A549 (cell line): ENCODE results near the gene CELF5. TPM values are rescaled to one million over a fixed set of nuclear protein-coding genes. Genes with fewer than 3 reads are reported as not detected.
A peak's percentile ranks its signal among the peaks of the same experiment; 100 is the strongest.

Source experiments
- ATAC-seq, 2 experiments: fragments of 200-7000 bp in 1 of 2; fragments of >200 bp in 1 of 2; cut with Nextera tagmentation in 1 of 2; cut with Tn5 transposase in 1 of 2; 3 replicates each; pipeline versions ENCODE4 v1.8.0 to v1.9.1; 2018 to 2020; ENCODE audit warnings: mild to moderate bottlenecking in 1 of 2, moderate library complexity in 1 of 2
- CTCF ChIA-PET: fragments of 300-600 bp; sonication (Branson Sonifier 250); formaldehyde crosslinking; extraction: SDS; loops from one replicate; lab custom pipeline; 2021; ENCODE audit warnings: antibody characterized with exemption, inconsistent platforms; lab: Yijun Ruan, JAX
- POLR2A ChIA-PET: fragments of 350-600 bp; formaldehyde crosslinking; extraction: SDS; loops from one replicate; lab custom pipeline; 2021; ENCODE audit warnings: antibody characterized with exemption, inconsistent platforms; lab: Yijun Ruan, JAX
- DNase-seq, 2 experiments: peaks; one replicate each; pipeline versions ENCODE4 v3.0.0 to v3.0.0-alpha.2; 2011 to 2016; ENCODE audit warnings: low read depth in 1 of 2, low spot score in 1 of 2
- FAIRE-seq: peaks from 2 replicates; lab custom pipeline; 2011; peaks lifted over from hg19 to GRCh38; lab: Jason Lieb, UNC
- H3K27ac ChIP-seq, 2 experiments: fragments of >200 bp; sonication (Bioruptor Twin); formaldehyde crosslinking; 3 replicates each; pipeline ENCODE4 v1.5.1; 2016 to 2017
- H3K4me1 ChIP-seq: fragments of >200 bp; sonication (Bioruptor Twin); formaldehyde crosslinking; 3 replicates; pipeline ENCODE4 v1.6.1; 2016
- H3K4me2 ChIP-seq: fragments of >200 bp; sonication (Bioruptor Twin); formaldehyde crosslinking; 3 replicates; pipeline ENCODE4 v1.6.1; 2016
- H3K4me3 ChIP-seq: fragments of >200 bp; sonication (Bioruptor Twin); formaldehyde crosslinking; 3 replicates; pipeline ENCODE4 v1.5.1; 2016
- H3K9me3 ChIP-seq: fragments of >200 bp; sonication (Bioruptor Twin); formaldehyde crosslinking; 3 replicates; pipeline ENCODE4 v1.6.1; 2016
- BCL3 ChIP-seq: fragments of >200 bp; sonication (Bioruptor Twin); formaldehyde crosslinking; IDR thresholded peaks from 3 replicates; pipeline ENCODE4 v1.6.1; 2016
- CBX2 ChIP-seq: fragments of 200-600 bp; sonication (generic); IDR thresholded peaks from 2 replicates; pipeline ENCODE4 v1.6.1; 2016; ENCODE audit warnings: low read depth, mild to moderate bottlenecking, borderline replicate concordance
- CHD4 ChIP-seq: fragments of 200-600 bp; sonication (generic); IDR thresholded peaks from 2 replicates; pipeline ENCODE4 v1.6.1; 2016; ENCODE audit warnings: antibody characterized with exemption, mild to moderate bottlenecking, borderline replicate concordance
- E2F6 ChIP-seq: IDR thresholded peaks from 2 replicates; pipeline ENCODE4 v1.6.1; 2012; ENCODE audit warnings: low read depth, borderline replicate concordance
- EHF ChIP-seq: fragments of 250-450 bp; sonication (Bioruptor Pico); IDR thresholded peaks from 2 replicates; pipeline ENCODE4 v1.5.0; 2020; ENCODE audit warnings: mild to moderate bottlenecking
- EHMT2 ChIP-seq: fragments of 200-600 bp; sonication (generic); IDR thresholded peaks from 2 replicates; pipeline ENCODE4 v1.6.1; 2016; ENCODE audit warnings: antibody characterized with exemption, low read depth, mild to moderate bottlenecking, moderate library complexity
- EP300 ChIP-seq, 2 experiments: fragments of >200 bp; sonication (Bioruptor Twin); formaldehyde crosslinking; IDR thresholded peaks; 2 replicates in 1 of 2; 3 replicates in 1 of 2; pipeline ENCODE4 v1.6.1; 2016 to 2017
- ESRRA ChIP-seq: fragments of 150-350 bp; IDR thresholded peaks from 2 replicates; pipeline ENCODE4 v1.6.1; 2014; ENCODE audit warnings: mild to moderate bottlenecking, low read length, borderline replicate concordance
- FOSB ChIP-seq: fragments of 250-450 bp; sonication (Bioruptor Pico); IDR thresholded peaks from 2 replicates; pipeline ENCODE4 v1.5.0; 2020; ENCODE audit warnings: mild to moderate bottlenecking, moderate library complexity
- FOXS1 ChIP-seq: fragments of 250-450 bp; sonication (Bioruptor Pico); IDR thresholded peaks from 2 replicates; pipeline ENCODE4 v1.5.0; 2020; ENCODE audit warnings: mild to moderate bottlenecking, moderate library complexity
- GATA3 ChIP-seq: IDR thresholded peaks from 2 replicates; pipeline ENCODE4 v1.6.1; 2012; ENCODE audit warnings: borderline replicate concordance
- HDAC2 ChIP-seq: fragments of 200-600 bp; sonication (generic); IDR thresholded peaks from 2 replicates; pipeline ENCODE4 v1.6.1; 2016
- HEYL ChIP-seq: fragments of 250-450 bp; sonication (Bioruptor Pico); IDR thresholded peaks from 2 replicates; pipeline ENCODE4 v1.8.0; 2021; ENCODE audit warnings: mild to moderate bottlenecking, moderate library complexity
- JUNB ChIP-seq: fragments of >200 bp; sonication (Bioruptor Twin); formaldehyde crosslinking; IDR thresholded peaks from 2 replicates; pipeline ENCODE4 v1.6.1; 2016
- MAFK ChIP-seq: fragments of 450-650 bp; IDR thresholded peaks from 2 replicates; pipeline ENCODE4 v1.6.1; 2014; ENCODE audit not compliant: partially characterized antibody
- MAX ChIP-seq: IDR thresholded peaks from 2 replicates; pipeline ENCODE4 v1.6.1; 2012
- MYC ChIP-seq: IDR thresholded peaks from 2 replicates; pipeline ENCODE4 v1.6.1; 2012; ENCODE audit warnings: mild to moderate bottlenecking, inconsistent platforms, low read length, improper control_type of control experiment, borderline replicate concordance
- NFE2L2 ChIP-seq: fragments of 150-350 bp; conservative IDR thresholded peaks from 2 replicates; pipeline ENCODE4 v1.6.1; 2014; ENCODE audit warnings: low read length
- PBX3 ChIP-seq: IDR thresholded peaks from 2 replicates; pipeline ENCODE4 v1.6.1; 2012
- RAD21 ChIP-seq, 2 experiments: fragments of >200 bp in 1 of 2; sonication (Bioruptor Twin) in 1 of 2; formaldehyde crosslinking in 1 of 2; IDR thresholded peaks in 1 of 2; conservative IDR thresholded peaks in 1 of 2; 2 replicates in 1 of 2; 3 replicates in 1 of 2; pipeline ENCODE4 v1.6.1; 2012 to 2018; ENCODE audit warnings: inconsistent platforms in 1 of 2
- RARB ChIP-seq: fragments of 250-450 bp; sonication (Bioruptor Pico); IDR thresholded peaks from 2 replicates; pipeline ENCODE4 v1.8.0; 2021; ENCODE audit warnings: mild to moderate bottlenecking, moderate library complexity
- TFCP2L1 ChIP-seq: fragments of 250-450 bp; sonication (Bioruptor Pico); IDR thresholded peaks from 2 replicates; pipeline ENCODE4 v1.5.0; 2021; ENCODE audit warnings: mild to moderate bottlenecking
- TP53 ChIP-seq: fragments of 250-450 bp; sonication (Bioruptor Pico); IDR thresholded peaks from 2 replicates; pipeline ENCODE4 v1.5.0; 2021; ENCODE audit warnings: mild to moderate bottlenecking, moderate library complexity
- ZFP36 ChIP-seq: fragments of 450-650 bp; IDR thresholded peaks from 2 replicates; pipeline ENCODE4 v1.6.1; 2014; ENCODE audit warnings: borderline replicate concordance; ENCODE audit not compliant: partially characterized antibody
- ZNF302 ChIP-seq: fragments of 250-450 bp; sonication (Bioruptor Pico); IDR thresholded peaks from 2 replicates; pipeline ENCODE4 v1.9.0; 2021; ENCODE audit warnings: inconsistent platforms, mild to moderate bottlenecking, moderate library complexity
- WGBS: methylation state at CpG from one replicate; pipeline ENCODE4 v1.1.6; 2017; ENCODE audit errors: missing lambda C conversion rate; 5-methylcytosine and 5-hydroxymethylcytosine counted together
- polyA plus RNA-seq, 4 experiments: library from polyadenylated mRNA; depleted of rRNA in 3 of 4; stranded (reverse); fragments of >200 nt; fragmentation: RNase III in 1 of 4; extraction: RNeasy Plus Mini Kit Qiagen cat#74134 plus additional on column Dnase treatment in 1 of 4; gene quantifications; 2 replicates in 3 of 4; 3 replicates in 1 of 4; pipeline ENCODE4 v1.2.3, GENCODE V29; 2011 to 2017
- TF ChIP-seq, protein P1 (sequence below): fragments of >200 bp; sonication (Bioruptor Twin); formaldehyde crosslinking; IDR thresholded peaks from 3 replicates; pipeline ENCODE4 v1.5.1; 2016
- TF ChIP-seq, protein P2 (sequence below): fragments of 250-450 bp; sonication (Bioruptor Pico); IDR thresholded peaks from 2 replicates; pipeline ENCODE4 v1.5.0; 2021; ENCODE audit warnings: mild to moderate bottlenecking, moderate library complexity, borderline replicate concordance

CELF5 gene
- polyA plus RNA-seq, 2 of the 4 experiments (the other 2 are of a cell fraction): 0.31 to 0.61 TPM

DNA sequence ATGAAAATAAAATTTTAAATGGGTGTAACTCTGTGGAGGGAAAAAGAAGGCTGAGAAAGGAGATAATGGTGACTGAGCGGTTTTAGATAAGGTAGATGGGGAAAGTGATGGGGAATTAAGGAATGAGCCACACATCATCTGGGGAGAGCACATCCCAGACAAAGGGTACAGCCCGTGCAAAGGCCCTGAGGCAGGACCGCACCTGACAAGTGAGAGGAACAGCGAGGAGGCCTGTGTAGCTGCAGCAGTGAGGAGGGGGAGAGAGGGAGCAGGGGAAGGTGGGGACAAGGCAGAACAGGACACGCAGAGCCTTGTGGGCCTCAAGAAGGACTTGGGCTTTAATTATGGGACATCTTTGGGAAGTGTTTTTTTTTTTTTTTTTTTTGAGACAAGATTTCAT is 1.8 kb upstream of the CELF5 start:
- POLR2A ChIA-PET: no interaction called here
- no peak for ATAC-seq
- 74% methylated on average over 5 of the region's 5 CpGs for WGBS
- CTCF ChIA-PET: interaction anchor here (0.6 to 2.2 kb wide), 5 partner anchors 15 to 59 kb away, joined by 3 to 6 read pairs (median 3); no protein-coding TSS in a partner anchor
- Histone ChIP-seq H3K9me3 (no peaks in the 10 kb centered on the region), H3K4me2 (no peak overlapping the region), H3K27ac (no peak overlapping the region), H3K4me1 (peaks cover 3% of the 10 kb centered on the region; the same call in 1 of the 3 replicates), H3K4me3 (no peak overlapping the region)
- no peak for DNase-seq
- no peak for TF ChIP-seq HEYL
- no peak for FAIRE-seq

DNA sequence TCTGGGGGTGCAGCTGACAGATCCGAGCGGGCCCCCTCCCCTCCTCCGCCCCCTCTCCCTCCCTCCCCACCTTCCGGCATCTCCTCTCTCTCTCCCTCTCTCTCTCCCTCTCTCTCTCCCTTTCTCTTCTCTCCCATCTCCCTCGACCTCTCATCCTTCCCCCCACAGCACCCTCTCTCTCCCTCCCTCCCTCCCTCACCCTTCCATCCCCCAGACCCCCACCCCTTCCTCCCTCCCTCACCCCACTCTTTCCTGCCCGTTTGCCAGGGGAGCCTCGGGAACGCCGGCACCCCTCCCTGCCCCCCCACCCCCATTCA is 666 bp downstream of the CELF5 start:
- no peak for FAIRE-seq

DNA sequence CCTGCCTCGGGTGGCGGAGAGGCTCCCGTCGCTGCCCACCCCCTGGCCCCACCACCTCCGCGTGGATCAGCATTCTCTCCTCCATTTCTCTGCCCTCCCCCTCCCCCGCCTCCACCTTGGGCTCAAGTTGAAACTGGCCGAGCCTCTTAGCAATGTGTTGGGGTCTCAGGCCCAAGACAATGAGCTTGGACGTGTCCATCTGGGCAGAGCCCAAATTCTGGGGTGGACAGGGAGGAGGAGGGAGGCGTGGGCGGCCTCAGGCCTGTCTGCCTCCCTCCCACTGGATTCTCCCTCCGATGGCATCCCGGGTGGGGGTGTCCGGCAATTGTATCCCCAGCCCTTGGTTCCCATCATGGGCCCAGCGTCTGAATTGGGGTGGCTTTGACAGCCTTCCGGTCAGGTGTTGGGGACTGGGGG is 1.2 kb downstream of the CELF5 start:
- Histone ChIP-seq H3K4me3 (no peak overlapping the region), H3K4me2 (no peak overlapping the region), H3K9me3 (no peaks in the 10 kb centered on the region), H3K27ac (no peak overlapping the region), H3K4me1 (peaks cover 3% of the 10 kb centered on the region; the same call in 1 of the 3 replicates)
- no peak for ATAC-seq
- CTCF ChIA-PET: interaction anchor here (3.3 kb wide), 1 partner anchor 15 kb away, joined by 12 read pairs; no protein-coding TSS in a partner anchor
- no peak for FAIRE-seq
- 83% methylated on average over 11 of the region's 16 CpGs for WGBS
- no peak for DNase-seq
- POLR2A ChIA-PET: no interaction called here
- no peak for TF ChIP-seq FOSB (CRISPR knock-in tag)
- no peak for TF ChIP-seq RARB (CRISPR knock-in tag)
- no peak for TF ChIP-seq RAD21 (conservative IDR thresholded peaks at IDR 0.05 in 1 of 2, IDR thresholded peaks at IDR 0.05 in 1 of 2)
- no peak for TF ChIP-seq TP53 (CRISPR knock-in tag)
- TF ChIP-seq, protein P1, sequence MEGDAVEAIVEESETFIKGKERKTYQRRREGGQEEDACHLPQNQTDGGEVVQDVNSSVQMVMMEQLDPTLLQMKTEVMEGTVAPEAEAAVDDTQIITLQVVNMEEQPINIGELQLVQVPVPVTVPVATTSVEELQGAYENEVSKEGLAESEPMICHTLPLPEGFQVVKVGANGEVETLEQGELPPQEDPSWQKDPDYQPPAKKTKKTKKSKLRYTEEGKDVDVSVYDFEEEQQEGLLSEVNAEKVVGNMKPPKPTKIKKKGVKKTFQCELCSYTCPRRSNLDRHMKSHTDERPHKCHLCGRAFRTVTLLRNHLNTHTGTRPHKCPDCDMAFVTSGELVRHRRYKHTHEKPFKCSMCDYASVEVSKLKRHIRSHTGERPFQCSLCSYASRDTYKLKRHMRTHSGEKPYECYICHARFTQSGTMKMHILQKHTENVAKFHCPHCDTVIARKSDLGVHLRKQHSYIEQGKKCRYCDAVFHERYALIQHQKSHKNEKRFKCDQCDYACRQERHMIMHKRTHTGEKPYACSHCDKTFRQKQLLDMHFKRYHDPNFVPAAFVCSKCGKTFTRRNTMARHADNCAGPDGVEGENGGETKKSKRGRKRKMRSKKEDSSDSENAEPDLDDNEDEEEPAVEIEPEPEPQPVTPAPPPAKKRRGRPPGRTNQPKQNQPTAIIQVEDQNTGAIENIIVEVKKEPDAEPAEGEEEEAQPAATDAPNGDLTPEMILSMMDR: no peak
- no peak for TF ChIP-seq ZNF302 (CRISPR knock-in tag)
- TF ChIP-seq MAX: no peak
- no peak for TF ChIP-seq MAFK
- TF ChIP-seq CBX2: no peak
- TF ChIP-seq JUNB: no peak
- no peak for TF ChIP-seq HDAC2
- TF ChIP-seq EHF (CRISPR knock-in tag): no peak

More for the DNA sequence above, 666 bp downstream of the CELF5 start:
- Histone ChIP-seq H3K4me3 (peak overlapping the region; percentile 56; the same call in 2 of the 3 replicates), H3K4me2 (peak overlapping the region; percentile 96), H3K27ac (no peak overlapping the region), H3K9me3 (no peaks in the 10 kb centered on the region), H3K4me1 (peaks cover 3% of the 10 kb centered on the region; the same call in 1 of the 3 replicates)
- DNase-seq (no peak), ATAC-seq (no peak)
- no CpG with 5 or more reads among the region's 9 CpGs for WGBS
- TF ChIP-seq TFCP2L1 (CRISPR knock-in tag): no peak
- TF ChIP-seq ESRRA: no peak
- no peak for TF ChIP-seq CHD4
- no peak for TF ChIP-seq RARB (CRISPR knock-in tag)
- no peak for TF ChIP-seq NFE2L2
- no peak for TF ChIP-seq MYC
- no peak for TF ChIP-seq BCL3
- TF ChIP-seq, protein P2, sequence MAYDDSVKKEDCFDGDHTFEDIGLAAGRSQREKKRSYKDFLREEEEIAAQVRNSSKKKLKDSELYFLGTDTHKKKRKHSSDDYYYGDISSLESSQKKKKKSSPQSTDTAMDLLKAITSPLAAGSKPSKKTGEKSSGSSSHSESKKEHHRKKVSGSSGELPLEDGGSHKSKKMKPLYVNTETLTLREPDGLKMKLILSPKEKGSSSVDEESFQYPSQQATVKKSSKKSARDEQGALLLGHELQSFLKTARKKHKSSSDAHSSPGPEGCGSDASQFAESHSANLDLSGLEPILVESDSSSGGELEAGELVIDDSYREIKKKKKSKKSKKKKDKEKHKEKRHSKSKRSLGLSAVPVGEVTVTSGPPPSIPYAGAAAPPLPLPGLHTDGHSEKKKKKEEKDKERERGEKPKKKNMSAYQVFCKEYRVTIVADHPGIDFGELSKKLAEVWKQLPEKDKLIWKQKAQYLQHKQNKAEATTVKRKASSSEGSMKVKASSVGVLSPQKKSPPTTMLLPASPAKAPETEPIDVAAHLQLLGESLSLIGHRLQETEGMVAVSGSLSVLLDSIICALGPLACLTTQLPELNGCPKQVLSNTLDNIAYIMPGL (CRISPR knock-in tag): no peak
- TF ChIP-seq CBX2: no peak
- TF ChIP-seq ZFP36: no peak
- no peak for TF ChIP-seq PBX3
- no peak for TF ChIP-seq GATA3
- TF ChIP-seq FOXS1: no peak
- TF ChIP-seq E2F6: no peak
- TF ChIP-seq EHF (CRISPR knock-in tag): no peak
- TF ChIP-seq EHMT2: no peak
- TF ChIP-seq EP300 (IDR thresholded peaks at IDR 0.05): no peak
- ChIA-PET POLR2A (no interaction called here), CTCF (interaction anchor here (0.7 to 3.3 kb wide), 5 partner anchors 8 to 48 kb away, joined by 3 to 12 read pairs (median 4); no protein-coding TSS in a partner anchor)
